HG03045 (cell line): Measurements from ENCODE around the gene E2F1.
"Not testable (repeated sequence)": the region's sequence is repeated elsewhere in the genome, so short reads cannot be mapped to it uniquely, and the experiment has no call there.

ENCODE experiments used
- ATAC-seq: cut with Tn5 transposase; IDR thresholded peaks from one replicate; pipeline ENCODE4 v1.9.1; 2021; ENCODE audit warnings: mild to moderate bottlenecking, moderate library complexity; ENCODE audit not compliant: unreplicated experiment

E2F1 gene

DNA sequence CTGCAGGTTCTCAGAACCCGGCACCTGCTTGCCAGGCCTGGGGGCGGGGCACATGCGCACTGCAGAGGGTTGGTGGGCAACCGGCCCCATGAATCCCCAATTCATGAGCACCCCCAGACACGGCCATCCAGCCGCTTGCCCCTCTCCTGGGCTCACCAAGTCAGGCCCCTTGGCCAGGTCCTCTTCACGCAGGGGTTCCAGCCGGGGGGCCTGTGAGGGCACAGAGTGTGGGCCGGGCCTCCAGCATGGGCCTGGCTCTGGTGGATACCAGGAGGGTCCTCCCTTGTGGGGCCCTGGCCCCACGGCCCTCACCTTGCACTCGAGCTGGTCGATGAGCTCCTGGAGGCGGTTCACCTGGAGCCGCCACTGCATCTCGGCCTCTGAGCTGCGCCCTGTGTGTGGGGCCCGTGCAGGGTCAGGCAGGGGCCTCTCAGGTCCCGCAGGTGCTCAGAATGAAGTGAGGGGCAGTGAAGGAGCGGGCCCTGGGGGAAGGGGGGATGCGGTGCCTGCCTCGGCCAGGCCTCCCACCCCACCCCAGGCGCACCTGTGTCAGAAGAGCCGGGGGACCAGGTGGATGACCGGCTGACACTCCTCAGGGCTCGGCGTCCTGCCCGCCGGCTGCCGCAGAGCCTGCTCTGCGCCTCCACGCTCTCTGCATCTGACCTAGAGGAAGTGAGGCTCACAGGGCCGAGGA, 26.7 kb downstream of the E2F1 start:
- no peak for ATAC-seq

DNA sequence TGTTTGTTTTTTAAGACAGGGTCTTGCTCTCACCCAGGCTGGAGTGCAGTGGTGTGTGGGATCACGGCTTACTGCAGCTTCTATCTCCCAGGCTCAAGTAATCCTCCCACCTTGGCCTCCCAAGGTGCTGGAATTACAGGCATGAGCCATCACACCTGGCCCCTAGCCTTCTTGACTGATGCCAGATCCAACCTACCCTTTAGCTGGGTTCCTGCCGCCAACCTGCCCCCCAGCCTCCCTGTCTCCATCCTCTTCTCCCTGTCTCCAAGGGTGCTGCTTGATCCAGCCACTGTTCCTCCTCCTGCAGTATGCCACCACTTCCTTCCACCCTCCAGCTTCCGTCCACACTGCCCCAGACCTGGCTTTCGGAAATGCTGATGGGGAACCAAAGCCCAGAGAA, 27.3 kb downstream of the E2F1 start:
- ATAC-seq, result no peak

DNA sequence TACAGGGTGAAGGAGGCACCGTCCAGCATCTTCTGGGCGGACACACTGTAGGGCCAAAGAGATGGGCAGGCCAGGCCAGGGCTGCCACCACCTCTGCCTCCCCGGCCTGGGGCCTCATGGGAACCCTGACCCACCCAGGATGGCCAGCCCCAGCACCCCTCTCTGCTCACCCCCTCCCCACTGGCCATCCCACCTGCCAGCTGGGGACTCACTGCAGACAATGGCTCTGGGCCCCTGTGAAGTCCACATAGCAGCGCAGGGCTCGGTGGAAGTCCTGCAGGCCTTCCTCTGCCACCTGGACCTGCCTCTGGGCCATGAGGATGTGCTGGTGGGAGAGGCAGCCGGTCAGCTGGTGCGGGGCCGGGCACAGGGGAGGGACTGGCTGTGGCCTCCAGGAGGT, 27.7 kb downstream of the E2F1 start:
- no peak for ATAC-seq

DNA sequence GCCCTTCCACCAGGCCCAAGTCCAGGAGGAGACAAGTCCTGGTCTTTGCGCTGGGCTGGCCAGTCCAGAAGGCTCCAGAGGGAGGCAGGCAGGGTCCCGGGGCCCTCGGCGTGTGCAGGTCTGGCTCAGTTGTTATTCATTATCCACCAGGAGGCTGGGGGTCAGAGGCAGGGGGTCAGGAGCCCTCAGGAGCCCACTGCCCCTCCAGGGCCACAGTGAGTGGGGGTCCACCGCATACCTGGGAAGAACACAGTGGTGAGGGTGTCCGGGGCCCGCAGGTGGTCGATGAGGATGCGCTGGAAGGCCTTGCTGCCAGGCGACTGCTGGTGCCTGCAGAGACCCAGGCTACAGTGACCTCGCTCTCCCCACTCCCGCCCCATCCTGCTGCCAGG, 28.5 kb downstream of the E2F1 start:
- no peak for ATAC-seq

DNA sequence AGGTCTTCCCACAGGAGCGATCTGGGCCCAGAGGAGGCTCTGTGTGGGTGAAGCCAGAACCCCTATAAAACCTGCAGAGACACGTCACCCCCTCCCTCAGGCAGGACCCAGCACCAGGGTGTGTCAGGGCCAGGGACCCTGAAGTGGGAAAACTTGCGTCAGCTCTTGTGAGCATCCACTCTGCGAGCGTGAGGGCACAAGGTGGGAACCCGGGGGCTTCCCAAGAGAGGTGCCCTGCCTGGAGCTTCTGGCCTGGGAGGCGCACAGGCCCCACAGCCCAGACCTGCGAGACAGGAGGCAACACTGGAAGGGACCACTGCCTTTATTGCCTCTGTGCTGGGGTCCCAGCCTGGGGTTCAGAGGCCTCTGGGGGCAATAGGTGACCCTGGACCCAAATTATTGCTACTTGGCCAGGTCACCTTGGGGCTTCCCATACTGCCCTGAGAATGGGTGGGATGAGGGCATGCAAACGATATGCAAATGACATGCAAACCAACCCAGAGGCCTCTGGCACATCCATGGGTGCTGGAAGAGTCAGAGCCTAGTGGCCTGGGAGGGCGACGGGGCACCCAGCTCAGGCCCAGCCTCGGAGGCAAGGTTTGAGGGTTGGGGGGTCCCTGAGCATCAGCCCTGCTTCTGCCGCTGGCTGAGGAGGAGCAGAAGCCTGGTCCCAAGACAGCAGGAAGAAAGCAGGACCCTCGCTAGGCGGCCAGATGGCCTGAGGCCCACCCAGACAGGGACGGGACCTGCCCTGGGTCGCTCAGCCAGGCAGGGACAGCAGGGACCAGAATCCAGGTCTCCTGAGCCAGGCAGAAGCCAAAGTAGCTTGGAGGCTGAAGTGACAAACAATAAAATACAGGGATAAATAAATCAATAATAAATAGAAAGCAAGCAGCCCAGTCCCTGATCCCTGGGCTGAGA, 29.1 kb downstream of the E2F1 start:
- no peak for ATAC-seq

DNA sequence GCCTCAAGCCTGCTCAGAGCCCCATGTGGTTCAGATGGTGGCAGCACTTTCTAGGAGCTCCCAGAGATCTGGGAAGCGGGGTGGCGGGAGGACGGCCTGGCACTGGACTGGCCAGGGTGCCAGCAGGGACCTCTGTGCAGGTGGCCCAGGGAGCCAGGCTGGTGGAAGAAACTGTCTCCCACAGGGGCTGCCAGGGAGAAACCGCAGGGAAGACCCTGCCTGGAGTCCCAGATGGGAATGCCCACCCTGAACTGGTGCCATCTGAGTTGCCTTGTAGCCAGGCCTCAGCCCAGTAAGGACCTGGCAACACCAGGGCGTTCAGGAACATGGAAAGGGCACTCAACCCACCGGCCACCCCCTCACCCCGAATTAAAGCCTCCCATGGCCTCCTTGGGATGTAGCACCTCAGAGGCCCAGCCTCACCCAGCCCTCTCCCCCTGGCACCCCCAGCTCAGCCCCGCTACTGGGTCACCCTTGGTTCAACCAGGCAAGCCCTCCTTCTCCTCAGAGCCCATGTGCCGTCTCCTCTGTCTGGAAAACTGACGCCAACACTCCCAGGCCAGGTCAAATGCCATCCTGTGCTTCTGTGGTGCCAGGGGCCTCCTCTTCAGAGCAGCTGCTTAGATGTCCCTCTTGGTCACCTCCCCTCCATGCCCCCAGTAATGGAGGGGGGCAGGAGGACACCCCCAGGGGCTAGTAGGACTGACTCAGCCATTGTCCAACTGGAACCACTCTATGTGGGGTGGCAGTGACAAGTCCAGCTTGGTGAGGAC, 30.0 kb downstream of the E2F1 start:
- ATAC-seq, result no peak

DNA sequence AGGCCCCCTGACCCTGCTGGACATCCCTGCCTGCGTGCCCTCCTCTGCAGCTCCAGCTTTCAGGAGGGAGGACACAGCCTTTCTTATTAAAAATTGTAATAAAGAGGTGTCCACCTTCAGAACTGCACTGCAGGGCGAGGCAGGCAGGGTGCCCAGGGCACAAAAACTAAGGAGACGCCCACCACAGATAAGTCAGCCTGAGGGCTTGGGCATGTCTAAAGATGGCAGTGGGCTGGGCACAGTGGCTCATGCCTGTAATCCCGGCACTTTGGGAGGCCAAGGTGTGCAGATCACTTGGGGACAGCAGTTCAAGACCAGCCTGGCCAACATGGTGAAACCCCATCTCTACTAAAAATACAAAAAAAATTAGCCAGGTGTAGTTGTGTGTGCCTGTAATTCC, 31.0 kb downstream of the E2F1 start:
- no peak for ATAC-seq

DNA sequence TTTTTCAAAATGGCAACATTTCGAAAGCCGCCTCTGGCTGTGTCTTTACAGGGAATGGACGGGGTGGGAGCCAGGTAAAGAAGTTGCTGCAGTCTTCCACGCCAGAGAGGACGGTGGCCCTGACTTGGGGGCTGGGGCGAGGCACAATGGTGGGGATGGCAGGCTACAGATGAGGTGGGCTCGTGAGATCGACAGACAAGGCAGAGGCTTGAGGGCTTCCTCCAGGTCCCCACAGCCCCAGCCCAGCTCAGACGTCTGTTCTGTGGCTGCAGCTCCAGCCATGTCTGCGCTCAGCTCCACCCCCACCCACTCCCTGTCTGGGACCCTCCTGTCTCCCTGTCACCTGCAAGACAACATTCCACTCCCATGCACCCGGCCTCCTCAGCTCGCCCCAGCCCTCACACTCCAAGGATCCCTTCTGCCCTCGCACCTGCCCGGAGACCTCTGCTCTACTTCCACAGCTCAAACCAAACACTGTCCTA, 31.5 kb downstream of the E2F1 start:
- ATAC-seq, result no peak

DNA sequence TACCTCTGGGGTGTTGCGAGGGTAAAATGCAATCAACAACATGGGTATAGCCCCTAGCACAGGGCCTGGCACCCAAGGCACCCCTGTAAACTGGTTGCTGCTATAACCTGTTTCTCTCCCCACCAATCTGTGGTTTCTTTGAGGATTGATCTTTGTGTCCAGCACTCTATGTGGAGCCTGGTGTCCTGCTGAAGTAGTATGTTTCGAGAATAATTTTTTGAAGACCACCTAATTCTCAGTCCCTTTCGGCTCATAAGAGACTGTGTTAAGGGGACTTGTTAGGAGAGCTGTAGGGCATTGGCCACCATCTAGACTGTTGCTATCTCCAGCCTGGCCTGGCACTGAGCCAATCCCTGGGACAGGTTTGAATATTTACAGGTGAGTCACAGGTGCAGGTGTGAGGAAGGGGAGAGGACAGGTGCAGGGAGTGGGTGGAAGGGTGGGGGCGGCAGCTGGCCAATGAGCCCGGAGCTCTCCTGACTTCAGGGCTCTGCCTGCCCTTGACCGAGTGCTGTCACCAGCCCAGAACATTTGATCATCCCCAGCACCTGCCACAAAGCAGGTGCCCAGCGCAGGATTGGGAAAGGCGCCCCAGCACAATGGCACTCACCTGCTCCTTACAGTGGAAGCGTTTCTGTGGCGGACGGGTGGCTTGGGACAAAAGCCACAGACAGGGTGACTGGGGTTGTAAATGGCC, 32.1 kb downstream of the E2F1 start:
- ATAC-seq, result no peak

DNA sequence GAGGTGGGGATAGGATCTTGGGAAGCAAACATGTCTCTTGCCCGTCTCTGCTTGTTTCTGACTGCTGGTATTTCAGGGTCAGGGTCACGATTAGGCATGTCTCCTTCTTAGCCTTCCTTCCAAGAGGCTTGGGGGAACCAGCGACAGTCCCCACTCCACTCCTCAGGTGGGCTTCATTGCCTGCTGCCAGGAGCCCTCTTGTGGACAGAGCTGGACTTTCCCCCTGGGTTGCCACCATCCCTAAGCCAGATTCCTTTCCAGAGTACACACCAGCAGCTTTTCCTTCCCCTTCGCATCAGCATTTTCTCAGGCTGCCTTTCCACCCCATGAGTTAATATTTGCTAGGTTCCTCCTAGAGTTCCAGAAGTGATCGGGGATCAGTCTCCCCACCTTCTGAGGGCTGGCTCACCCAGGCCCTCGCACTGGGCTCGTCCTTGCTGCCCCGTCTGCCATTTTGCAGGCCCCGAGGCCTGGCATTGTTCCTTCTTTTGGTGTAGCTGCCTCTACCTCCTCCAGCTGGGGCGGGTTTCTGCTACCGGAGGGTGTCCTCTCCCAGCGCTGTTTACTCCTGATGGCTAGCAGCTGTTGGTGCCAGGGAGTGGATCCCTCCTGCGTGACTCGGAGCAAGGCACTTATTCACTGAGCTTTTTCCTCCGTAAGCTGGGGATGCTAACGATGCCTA, 32.8 kb downstream of the E2F1 start:
- ATAC-seq, result no peak

DNA sequence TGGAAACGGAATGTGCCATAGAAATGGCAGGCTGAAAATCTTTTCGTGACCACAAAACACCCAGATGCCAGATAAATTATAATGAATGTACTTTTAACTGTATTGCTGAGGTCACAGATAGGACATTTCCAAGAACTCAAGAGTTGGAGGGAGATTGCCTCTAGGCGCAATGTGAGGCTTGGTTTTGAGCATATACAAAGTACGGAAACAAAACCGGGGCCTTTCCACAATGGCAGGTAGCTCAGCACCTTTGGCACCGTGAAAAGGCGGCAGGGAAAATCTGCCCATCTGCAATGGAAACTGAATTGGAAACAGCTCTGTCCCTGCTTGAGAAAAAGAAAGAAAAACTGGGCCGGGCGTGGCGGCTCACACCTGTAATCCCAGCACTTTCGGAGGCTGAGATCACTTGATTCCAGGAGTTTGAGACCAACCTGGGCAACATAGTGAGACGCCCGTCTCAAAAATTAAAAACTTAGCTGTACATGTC, 34.6 kb downstream of the E2F1 start:
- no peak for ATAC-seq

DNA sequence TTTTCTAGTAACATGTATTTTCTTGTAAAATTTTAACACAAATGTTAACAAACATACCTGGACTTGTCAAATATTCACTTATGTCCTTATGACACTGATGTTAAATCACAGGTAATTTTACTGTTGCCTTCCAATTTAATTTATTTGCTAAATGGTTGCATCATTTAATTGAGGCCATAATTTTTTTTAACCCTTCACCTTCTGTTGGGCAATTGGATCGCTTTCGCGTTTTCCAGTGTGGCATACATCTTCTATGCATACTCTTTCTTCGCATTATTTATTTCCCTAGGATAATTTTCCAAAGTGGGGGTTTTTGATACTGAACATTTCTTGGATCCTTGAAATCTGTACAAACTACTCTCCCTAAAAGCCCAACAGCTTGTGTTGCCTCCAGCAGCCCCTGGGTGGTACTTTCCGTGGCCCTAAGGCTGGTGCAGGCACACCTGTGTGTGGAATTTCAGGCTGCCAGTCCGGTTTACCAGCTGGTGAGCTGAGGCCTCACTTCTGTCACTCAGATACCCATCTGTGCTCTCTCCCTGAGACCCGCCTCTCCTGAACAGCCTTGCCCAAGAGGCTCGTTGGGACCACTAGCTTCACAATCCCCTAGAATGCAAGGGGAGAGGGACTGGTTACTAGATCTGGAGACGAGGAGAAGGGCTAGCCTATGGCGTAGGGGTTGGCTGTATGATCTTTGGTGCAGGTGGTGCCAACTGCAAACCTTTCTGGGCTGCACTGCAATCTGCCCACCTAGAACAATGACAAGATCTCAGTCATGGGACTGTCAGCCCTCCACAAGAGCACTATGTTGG, 35.2 kb downstream of the E2F1 start:
- no peak for ATAC-seq

DNA sequence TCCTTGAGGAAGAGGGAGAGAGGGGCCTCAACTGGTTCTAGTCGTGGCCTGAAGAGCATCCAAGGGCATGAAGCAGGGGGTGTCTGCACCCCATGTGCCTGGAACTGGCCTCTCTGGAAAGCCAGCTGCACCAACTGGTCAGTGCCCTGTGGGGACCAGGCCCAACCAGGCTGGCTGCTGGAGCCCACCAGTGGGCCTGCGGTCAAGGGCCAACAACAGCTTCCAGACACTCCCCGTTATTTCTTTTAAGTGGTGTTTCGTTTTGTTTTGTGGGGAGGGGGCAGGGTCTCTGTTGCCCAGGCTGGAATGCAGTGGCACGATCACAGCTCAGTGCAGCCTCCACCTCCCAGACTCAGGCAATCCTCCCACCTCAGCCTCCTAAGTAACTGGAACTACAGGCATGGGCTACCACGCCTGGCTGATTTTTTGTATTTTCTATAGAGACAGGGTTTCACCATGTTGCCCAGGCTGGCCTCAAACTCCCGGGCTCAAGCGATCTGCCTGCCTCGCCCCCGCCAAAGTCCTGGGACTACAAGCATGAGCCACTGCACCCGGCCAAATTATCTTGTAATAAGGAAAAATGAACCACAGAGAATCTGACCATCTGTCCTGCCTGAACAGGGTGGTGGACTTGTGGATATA, 36.0 kb downstream of the E2F1 start:
- no peak for ATAC-seq

DNA sequence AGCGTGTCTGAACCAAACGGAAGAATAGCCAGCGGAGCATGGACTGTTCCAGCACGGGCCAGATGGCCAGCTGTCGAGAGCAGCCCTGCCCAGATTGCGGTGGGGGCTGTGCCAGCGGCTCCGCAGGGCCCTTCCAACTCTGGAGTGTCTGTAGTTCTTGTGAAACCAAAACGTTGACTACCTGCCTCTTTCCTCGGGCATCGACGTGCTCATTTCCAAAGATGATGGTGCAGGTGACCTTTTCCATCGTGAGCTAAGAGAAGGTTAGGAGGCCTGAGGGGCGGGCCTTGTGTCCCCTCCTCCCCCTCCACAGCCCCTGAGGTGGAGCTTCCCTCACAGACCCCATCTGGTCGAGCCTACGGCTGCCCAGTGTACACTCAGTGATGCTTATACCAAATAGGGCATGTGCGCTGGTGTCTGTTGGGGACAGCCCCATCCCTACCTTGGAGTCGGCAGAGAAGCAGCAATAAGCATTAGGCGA, 36.9 kb downstream of the E2F1 start:
- ATAC-seq, result no peak

DNA sequence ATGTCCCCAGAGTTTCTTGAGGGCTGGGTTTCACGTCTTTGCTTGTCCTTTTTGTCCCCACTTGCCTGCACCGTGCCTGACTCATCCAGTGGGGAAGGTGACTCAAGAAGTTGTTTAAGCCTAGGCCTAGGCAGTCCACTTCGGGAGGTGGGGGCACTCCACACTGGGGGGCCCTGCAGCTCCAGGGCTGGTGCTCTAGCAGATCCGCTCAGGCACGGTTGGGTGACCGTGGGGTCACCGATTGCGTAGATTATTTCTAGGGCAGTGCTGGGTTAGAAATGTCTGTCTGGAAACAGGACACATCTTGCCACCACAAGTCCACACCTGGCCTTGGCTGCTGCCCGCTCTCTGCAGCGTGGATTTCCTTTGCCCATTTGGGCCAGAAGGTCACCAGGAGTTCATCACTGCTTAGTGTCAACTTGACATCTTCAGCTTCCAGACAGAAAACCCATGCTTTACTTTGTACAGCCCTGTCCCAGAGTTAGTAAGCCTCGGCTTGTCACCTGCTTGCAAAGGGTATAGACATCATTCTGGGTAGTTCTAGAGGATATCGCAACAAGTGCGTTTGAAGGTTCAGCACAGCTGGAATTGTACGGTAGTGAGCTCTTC, 37.7 kb downstream of the E2F1 start:
- no peak for ATAC-seq

DNA sequence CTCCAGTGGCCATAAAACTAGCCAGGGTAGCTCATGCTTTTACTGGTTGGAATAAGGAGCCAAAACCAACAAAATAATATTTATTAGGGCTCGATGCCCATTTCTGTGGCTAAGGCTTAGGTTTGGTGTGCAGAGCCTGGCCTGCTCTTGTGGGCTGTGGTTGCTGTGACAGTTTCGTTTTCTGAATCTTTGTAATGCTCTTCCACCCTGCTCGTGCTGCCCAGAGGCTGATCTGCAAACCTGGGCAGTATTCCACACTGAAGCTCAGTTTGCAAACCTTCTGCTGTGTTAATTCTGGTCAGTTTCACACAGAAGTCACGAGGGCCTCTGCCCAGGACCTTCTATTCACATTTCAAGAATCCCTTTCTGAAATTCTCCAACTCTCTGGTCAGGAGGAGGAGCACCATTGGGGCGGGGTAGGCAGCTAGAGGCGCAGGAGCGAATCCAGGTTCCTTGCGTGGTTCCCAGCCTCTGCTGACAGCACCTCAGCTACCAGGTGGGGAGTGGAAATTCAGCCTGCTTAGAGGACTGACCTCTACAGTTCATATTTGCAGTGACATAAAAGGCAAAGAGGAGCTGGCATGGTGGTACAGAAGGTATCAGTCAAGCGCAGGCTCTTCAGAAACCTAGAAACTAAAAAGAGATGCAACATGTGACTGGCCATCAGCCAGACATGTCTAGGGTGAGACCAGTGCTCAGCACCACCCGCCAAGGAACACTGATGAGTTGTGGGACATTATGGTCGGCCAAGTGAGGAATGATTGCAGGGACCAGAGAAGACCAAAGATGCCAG, 38.4 kb downstream of the E2F1 start:
- ATAC-seq, result no peak

DNA sequence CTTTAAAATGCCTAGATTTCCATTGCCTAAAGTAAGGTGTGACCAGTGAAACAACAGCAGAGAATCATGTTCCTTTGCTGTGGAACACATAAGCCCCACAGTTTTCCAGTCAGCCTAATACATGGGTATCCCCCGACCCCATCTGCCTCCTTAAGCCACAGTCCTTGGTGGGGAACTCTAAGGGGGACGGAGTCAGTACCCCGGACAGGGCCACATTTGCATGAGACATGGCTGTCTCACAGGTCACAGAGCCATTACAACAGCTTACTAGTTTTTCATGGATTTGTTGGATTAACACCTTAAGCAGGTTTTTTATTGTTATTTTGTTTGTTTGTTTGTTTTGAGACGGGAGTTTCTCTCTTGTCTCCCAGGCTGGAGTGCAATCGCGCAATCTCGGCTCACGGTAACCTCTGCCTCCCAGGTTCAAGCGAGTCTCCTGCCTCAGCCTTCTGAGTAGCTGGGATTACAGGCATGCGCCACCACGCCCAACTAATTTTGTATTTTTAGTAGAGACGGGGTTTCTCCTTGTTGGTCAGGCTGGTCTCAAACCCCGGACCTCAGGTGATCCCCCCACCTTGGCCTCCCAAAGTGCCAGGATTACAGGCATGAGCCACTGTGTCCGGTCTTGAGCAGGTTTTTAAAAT, 39.1 kb downstream of the E2F1 start:
- ATAC-seq, result not testable (repeated sequence)
